Measurements from ENCODE around the gene PARD3B.

The PARD3B gene

DNA sequence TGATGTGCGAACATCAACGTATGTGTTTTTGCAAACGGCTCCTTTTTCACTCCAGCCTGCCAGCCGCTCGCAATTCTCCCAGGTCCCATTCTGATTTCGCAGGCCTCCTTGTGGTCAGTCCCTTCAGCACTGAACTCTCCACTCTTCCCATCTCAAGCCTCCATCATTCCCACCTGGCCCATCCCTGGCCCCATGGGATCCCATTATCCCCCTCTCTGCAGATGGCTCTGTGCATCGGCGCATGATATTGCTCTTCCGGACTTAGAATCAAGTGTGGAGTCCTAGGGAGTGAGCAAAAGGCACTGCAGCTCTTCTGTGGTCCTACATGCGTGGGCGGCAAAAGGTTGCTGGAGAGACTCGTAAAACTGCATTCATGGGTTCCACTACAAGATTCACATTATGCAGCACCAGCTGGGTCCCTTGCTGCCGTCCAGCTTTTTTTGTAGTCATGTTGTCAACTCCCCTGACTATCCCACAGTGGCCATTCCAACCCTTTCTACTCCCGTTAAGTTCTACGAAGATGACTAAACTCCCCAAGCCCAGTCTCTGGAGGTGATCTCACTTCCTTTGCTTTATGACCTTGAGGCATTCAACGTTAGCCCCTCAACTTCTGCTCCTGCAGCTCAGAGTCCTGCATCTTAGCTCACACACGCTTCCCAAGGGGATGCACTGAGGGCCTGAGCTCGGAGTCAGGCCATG lies 1011.7 kb downstream of the PARD3B start:
- no peak for DNase-seq

DNA sequence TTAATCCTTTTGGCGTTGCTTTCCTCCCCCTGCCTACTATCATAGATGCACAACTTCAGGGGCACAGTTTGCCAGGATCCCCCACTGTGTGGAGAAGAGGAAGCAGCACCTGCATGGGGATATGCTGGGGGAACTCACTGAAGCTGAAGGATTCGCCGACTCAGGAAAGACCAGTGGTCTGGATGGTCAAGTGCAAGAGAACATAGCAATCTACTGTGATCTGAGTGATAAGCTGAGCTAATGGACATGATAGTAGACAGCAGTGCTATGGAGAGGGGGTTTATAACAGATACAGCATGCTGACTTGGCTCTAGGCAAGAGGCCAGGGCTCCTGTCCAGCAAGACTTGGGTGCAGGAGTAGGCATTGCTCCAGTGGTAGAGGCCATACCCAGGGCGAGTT lies 1012.6 kb downstream of the PARD3B start:
- no peak for DNase-seq

DNA sequence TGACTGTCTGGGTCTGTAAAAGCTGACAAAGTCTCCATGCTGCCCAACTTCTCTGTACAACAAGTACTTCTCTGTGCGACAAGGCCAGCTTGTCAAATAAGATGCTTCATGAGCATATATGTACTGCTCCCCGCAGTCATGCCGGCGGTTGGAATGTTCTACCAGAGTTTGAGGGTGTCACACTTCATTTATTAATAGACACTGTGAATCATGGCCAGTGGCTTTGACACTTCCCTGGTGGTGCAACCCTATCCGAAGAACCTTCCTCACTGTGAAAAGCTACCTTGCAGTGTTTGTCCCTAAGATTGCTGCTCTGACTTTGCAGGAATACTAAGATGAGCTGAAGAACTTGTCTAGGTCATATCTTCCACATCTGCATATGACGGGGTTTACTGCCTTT lies 1016.2 kb downstream of the PARD3B start:
- no peak for DNase-seq

DNA sequence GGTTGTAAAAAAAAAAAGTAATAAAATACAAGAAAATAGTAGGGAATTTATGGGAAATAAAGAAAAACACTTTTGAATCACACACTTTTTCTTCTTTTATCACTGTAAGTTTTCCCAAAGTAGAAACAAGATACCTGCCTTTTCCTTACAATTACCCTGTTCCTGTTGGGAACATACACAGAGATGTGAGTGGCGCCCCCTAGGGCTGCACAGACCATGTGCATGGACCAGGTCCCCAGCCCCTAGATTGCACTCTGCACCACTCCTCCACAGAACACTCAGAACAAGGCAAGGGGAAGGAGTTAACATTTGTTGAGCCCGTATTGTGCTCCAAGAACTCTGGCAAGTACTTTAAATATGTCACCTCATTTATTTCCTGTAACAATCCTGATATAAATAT lies 1018.4 kb downstream of the PARD3B start:
- DNase-seq: peak; percentile 31 to 46

DNA sequence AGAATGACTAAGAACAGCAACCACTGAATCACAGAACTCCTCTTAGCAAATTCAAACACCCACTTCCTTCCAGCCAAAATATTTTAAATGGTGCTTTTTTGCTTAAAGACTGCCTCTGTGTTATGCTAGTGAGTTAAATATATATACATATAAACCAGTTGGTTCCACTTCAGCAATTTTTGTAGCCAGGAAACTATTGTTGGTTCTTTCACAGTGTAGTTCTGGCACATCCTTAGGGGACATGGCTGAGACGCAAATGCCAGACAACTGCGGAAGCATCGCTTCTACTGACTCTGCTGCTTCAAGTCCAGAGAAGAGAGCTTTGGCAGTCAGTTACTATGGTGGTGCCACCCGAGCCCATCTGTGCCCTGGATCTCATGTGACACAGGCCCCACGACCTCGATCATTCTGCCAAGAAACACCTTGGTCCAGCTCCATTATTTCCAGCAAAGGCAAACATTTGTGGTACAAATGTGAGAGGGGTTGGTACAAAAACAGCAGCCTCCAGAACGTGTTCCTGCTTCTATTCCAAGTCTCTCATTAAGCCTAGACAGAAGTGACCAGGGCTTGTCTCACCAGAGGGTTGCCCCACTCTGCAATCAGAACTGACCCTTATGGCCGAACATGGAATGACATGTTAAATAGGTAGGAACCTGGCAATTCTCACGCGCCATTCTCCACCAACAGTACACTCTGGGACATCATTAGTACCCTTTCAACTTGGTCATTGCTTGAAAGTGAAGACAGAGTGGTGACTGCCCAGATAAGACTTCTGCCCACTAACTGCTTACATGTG lies 1019.3 kb downstream of the PARD3B start:
- no peak for DNase-seq

DNA sequence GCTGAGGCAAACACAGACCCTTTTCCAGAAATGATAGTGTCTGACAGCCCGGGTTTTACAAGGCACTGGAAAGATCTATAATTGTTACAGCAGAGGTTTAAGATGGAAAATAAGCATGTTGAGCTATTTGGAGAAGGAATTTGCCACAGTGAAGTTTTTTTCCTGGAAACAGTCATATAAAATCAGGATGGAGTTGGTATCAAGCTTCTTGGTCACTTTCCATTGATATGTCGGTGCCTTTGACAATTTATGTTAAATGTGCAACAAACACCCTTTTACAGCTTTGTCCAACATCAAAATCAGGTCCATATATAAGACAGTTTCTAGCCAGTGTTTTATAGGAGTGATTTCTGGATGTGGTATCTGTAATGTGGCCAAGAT lies 1019.9 kb downstream of the PARD3B start:
- no peak for DNase-seq

DNA sequence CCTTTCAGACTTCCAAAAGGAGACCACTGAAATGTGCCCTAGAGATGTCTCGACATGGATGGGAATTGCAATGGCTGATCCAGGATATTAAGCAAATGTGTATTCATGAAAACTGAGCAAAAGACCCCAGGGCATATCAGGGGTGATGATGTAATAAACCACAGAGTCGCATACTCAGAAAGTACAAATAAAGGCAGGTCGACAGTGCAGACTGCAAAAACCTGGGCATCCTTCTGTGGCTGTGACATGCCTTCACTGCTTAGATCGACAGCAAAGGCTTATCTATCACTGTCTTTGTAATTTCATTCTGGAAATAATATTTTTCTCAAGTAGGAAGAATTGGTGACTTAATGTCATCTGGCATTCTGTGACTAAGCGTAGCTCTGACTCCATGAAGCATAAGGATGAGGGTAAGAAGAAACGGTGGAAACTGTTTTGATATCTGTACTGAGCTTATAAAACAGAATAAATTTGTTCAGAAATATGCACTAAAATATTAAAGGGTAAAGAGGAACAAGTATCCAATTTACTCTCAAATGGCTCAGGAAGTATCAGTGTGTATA lies 1021.4 kb downstream of the PARD3B start:
- no peak for DNase-seq

DNA sequence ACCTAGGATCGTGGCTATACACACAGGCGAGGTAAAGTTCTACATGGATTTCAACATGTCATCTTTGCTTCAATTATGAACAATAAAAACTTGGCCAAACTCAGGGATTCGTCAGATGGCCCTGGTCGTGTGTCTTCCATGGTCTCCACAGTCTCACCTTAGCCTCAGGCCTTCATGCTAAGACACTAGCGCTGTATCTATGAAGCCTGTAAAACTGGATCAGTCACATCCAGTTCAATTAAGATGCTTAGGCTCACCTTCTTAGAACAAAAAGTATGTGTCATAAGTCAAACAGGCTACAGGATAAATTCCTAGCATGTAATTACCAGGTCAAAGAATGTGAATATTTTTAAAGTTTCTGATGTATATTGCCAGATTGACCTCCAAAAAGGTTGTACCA lies 1023.3 kb downstream of the PARD3B start:
- no peak for DNase-seq

DNA sequence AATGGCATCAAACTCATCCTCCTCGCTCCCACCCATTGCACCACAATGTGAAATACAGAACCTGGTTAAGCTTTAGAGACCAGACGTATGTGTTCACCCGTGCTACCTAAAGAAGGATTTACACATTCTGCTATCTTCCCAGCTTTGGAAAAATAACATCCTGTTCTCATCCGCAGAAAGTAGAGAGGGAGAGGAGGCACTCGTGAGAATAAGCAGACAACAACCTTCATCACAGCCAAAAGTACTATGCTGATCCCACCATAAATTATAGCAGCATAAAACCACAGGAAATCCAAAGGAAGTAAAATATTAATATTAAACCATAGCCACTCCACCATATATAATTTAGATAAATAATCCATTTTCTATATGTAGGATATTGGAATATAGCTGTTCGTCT lies 1025.4 kb downstream of the PARD3B start:
- no peak for DNase-seq

DNA sequence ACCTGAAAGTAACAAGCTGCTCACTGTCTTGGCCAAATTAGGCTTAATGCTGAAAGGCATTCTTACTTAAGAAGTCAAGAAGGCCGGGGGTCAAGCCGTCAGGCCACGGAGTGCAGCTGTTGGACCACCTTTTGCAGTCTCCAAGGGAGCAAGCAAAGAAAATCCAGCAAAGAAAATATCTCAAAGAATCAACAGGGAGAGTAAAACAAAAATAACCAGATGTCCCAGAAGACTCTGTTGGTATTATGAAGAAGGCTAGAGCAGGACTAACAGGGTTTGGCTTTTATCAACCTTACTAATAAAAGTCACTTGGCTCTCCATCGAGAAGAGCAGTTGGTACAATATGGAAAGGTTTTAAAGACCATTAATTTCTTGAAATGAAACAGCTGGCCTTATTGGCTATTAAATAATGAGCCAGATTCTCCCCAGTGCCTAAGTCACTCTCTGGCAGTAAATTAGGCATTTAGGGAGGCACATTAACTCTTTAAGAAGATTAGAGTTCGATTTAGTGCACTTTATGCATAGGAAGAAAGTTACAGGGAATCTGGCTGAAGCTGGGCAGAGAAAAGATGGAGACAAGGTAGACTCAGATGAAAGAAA lies 1026.2 kb downstream of the PARD3B start:
- DNase-seq: no peak

DNA sequence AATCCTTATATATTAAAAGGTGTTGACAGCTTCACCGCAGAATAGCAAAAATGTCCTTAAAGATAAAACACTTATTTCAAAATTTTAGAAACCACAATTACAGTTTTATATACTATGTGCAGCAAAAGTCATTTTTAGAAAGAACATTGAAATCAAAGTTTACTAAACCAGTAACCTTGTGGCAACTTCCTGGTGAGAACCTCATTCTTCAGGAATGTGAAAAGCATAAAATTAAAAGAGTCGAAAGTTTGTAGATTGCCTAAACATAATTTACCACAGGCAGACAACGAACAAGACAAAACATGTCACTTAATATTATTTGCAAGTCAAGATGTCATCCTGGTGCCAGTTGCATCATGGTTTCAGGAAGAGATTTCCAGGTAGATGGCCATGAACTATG lies 1028.7 kb downstream of the PARD3B start:
- no peak for DNase-seq

DNA sequence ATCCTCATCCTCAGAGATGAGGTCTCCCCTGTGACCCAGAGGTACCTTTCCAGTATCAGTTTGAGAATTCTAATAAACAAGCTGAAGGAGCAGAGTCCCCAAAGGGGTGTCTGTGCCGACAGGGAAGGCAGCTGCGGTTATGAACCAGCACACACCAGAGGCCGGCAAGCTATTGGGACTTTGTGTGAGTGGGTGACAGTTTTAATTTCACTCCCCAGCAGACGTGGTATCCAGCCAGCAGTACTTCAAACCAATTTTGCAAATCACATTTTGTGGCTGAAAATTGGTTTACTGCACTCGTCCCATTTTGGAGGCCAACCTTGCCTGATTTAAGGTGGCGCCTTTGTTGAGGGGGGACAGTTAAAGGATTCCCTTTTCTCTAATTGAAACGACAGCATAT lies 1034.1 kb downstream of the PARD3B start:
- DNase-seq: no peak

DNA sequence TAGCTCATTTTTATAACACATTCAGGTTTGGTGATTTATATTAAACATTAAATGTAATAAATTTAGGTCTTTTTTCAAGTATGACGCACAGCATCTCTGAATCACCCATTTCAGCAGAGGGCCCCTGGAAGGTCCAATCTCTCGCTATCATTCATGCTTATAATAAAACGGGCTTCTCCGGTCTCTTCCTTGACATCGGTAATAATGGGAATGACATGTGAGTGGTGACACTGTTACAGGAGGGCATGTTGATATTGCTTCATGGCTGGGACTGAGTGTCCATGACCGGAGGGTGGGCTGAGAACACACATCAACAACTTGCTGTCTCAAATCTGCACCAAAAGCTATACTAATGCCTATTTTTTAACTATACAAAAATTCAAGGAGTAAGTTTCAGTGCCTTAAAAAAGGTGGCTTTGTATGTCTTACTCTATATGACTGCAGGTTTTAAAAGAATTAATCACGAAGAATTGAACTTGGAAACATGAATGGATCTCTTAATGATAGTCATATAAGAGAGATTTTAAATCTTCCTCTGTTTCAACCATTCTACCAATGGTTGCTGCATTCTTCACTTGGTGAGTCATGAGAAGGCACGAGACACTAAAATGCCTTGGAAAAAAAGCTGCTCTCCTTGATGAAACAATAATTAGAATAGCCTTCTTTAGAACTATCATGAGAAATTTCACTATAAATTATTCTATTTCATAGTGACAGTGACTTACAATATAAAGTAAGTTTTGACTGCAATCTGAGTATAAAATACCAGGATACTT lies 1035.1 kb downstream of the PARD3B start:
- no peak for DNase-seq

DNA sequence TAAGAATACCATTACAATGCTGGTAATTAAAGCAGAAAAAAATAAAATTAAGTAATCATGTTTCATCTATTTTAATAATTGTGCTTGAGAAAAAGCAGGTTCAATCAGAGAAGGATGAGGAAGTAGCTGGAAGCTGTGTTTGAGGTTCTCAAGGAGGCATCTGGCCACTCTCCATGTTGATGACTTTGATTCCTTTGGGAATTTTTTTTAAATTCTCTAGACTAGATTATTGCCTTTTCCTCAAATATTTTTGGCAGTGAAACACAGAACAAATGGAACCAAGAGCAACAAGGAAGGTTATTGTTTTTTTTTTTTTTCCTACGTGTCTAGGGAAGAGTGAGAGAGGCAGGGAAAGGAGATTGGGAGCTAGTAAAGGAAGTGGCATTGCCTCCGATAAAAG lies 1037.1 kb downstream of the PARD3B start:
- DNase-seq: no peak

DNA sequence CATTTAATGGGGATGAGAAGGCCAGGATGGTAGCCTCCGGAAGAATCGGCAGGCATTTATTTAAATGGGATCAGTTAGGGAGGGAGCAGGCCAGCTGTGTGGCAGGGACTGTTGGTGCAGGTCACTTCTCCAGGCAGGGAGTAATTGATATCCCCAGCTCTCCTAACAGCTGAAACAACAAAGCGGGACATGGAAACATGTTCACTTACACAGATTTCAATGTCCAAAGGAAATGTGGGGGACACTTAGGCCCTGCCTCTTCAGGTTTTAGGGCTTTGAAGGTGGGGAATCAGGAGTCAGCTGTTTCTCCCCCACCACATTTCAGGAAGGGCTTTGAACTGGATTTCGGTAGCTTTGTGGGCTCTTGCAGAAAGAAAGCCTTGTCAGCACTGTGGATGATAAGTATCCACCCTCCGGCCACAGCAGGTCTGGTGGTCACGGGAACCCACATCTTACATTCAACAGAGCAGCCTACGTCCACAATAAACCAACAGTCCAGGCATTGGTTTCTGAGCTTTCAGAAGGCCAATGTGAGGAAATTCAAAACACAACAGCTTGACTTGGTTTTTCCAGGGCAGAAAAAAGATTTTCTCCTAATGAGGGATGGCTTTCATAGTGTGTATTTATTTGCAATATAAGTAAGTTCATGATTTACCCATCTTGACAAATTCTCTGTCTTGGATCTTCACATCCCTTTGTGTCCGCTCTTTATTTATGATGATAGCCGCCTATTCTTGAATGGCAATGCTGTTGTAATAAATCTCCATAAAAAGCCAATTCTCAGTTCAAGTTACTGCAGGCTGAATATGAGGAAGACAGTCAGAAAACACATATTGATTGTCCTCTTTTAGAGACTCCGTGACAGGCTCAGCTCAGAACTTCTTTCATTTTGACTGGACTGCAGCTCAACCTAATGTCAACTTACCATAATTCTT lies 1040.4 kb downstream of the PARD3B start:
- no peak for DNase-seq

DNA sequence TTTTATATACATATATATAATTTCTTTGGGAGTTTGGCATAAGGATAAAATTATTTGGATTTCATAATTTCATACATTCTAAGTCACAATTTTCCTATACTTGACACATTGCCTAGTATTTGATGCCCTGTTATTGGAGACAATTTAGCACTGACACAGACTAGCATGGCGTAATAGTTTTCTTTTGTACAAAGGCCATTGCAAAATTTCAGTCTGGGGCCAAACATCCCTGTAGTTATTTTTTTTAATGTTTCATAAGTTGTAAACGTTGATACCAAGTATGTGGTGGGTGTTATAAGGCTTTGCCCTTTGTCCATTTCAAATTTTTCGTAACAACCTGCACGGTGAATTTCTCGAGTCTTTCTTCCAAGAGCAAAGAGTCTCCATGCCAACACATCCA lies 1041.4 kb downstream of the PARD3B start:
- DNase-seq: no peak

DNA sequence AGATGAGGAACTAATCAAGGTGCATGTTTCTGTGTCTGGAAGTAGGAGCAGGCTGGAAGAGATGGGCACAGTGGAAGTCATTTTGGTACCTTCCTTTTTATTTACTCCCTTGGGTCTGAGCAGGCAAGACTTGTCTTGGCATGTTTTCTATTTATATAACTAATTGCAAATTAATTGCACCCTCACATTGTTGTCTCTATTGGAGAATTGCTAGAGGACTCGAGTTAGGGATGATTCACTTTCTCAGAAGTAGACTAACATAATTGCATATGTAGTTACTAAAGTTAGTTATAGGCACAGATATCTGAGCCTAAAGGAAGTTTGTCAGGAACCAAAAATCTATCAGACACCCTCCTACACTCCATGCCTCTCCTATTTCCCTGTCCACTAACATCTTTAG lies 1044.2 kb downstream of the PARD3B start:
- no peak for DNase-seq

DNA sequence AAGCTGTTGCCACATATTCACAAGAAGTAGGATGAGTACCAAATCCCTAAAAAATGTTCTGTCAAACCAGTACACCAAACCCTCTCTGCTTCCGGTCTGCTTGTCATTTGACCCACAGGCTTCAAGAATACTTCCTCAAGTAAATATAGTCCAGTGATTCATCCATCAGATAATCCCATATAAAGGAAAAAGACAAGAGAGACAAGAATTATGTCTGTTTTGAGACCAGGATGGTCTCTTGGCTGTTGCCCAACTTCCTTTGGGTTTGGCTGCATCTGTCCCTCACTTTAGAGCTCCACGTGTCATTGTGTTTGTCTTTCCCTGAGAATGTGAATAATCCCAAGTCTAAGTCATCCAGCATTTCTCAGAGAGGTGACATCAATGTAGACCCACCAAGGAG lies 1045.5 kb downstream of the PARD3B start:
- DNase-seq: no peak

DNA sequence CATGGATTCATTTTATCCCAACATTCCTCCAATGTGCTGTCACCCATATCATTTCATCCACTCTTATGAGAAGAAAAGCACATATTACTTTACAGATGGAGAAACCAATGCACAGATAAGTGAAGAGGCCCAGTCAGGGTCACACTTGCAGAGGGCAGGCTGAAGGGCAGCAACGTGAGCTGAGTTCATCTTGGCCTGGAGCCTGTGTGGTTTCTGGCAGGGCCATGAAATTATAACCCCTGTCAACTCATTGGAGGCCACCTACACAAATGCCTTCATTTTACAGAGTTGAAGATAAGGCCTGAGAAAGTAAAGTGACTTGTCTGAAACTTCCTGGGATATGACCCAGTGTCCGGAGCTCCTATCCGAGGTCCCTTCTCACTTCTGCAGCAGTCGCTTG lies 1048.6 kb downstream of the PARD3B start:
- no peak for DNase-seq

DNA sequence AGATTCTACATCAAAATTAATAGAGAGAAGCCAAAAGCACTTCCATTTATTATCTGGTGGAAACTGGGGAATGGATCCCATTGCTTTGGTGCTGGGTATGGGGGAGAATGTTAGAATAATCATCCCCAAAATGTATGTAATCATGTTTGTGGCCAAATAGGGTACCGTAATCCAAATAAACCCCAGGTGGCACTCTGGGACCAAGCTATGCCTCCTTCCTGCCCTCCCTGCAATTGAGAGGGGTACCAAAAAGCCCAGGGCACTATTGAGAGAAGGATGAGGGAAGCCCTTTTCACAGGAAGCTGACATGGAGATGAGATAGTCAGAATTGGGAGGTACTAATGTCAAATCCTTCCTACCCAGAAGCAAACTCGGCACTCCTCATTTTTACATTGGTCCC lies 1051.3 kb downstream of the PARD3B start:
- DNase-seq: no peak

DNA sequence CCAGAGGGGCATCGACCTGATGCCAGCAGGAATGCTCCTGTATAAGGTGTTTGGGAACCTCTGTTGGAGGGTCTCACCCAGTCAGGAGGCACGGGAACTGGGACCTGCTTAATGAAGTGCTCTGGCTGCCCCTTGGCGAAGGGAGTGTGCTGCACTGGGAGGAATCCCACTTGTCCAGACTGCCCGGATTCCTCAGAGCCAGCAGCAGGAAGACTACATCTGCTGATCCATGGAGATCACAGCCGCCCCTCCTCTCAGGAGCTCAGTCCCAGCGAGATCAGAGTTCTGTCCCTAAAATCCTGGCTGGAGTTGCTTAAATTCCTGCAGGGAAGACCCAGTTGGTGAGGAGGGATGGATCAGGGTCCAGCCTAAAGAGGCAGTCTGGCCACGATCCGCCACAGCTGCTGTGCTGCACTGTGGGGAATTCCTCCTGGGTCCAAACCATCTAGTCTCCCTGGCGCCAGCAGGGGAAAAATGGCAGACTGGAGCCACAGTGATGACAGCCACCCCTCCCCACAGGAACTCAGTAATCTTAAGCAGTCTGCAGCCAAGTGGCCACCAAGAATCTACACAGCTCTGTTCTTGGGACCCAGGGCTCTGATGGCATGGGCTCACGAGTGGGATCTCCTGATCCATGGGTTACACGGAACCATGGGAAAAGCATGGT lies 1060.5 kb downstream of the PARD3B start:
- no peak for DNase-seq
